Hepatocyte (in vitro differentiated cells): ENCODE results near the gene EVI5L.

ENCODE experiments used
- EZH2 ChIP-seq: fragments of 200-600 bp; sonication (generic); IDR thresholded peaks from 2 replicates; pipeline ENCODE4 v1.6.1; 2016; ENCODE audit warnings: antibody characterized with exemption, mild to moderate bottlenecking, borderline replicate concordance
- EZH2phosphoT487 ChIP-seq: fragments of 200-600 bp; sonication (generic); IDR thresholded peaks from one replicate; pipeline ENCODE4 v1.6.1; 2018; ENCODE audit warnings: antibody characterized with exemption, mild to moderate bottlenecking, low read depth, moderate library complexity; ENCODE audit not compliant: unreplicated experiment, severe bottlenecking
- TF ChIP-seq, protein P1 (sequence below): fragments of 200-600 bp; sonication (generic); IDR thresholded peaks from 2 replicates; pipeline ENCODE4 v1.5.1; 2016; ENCODE audit warnings: antibody characterized with exemption, mild to moderate bottlenecking; ENCODE audit not compliant: poor library complexity

DNA sequence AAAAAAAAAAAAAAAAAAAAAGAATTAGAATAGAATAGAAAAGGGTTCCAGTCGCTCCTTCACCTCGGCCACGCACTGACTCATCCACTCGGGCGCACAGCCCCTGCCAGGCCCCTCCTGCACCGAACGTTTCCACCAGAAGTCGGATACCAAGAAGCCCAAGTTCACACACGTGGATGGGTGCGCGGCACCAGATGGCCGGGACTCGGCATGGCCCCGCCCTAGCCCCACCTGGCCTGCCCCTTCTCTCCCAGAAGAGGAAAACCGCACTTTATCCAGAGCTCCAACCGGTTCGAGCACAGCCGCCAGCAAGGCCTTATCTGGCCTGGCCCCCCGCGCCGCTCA, 38.3 kb downstream of the EVI5L start:
- TF ChIP-seq, protein P1, sequence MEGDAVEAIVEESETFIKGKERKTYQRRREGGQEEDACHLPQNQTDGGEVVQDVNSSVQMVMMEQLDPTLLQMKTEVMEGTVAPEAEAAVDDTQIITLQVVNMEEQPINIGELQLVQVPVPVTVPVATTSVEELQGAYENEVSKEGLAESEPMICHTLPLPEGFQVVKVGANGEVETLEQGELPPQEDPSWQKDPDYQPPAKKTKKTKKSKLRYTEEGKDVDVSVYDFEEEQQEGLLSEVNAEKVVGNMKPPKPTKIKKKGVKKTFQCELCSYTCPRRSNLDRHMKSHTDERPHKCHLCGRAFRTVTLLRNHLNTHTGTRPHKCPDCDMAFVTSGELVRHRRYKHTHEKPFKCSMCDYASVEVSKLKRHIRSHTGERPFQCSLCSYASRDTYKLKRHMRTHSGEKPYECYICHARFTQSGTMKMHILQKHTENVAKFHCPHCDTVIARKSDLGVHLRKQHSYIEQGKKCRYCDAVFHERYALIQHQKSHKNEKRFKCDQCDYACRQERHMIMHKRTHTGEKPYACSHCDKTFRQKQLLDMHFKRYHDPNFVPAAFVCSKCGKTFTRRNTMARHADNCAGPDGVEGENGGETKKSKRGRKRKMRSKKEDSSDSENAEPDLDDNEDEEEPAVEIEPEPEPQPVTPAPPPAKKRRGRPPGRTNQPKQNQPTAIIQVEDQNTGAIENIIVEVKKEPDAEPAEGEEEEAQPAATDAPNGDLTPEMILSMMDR = no peak
- TF ChIP-seq EZH2 = no peak
- TF ChIP-seq EZH2phosphoT487 = no peak
